GM18951 (cell line): Measurements from ENCODE around the gene ANO10.
"Not testable (repeated sequence)": the region's sequence is repeated elsewhere in the genome, so short reads cannot be mapped to it uniquely, and the experiment has no call there.

ENCODE experiments used
- POLR2A ChIP-seq: IDR thresholded peaks from 4 replicates; pipeline ENCODE4 v1.6.1; 2011; ENCODE audit warnings: mild to moderate bottlenecking; ENCODE audit not compliant: insufficient read length, insufficient read depth; ENCODE audit errors: extremely low read depth
- in situ Hi-C: fragments of 300-500 bp; cut with MboI; formaldehyde crosslinking; loops from one replicate; pipeline ENCODE4 v1.12.0; 2022; ENCODE audit warnings: low sequenced_read_pairs, mixed read lengths, inconsistent platforms; ENCODE audit not compliant: unreplicated experiment

Gene ANO10, protein sequence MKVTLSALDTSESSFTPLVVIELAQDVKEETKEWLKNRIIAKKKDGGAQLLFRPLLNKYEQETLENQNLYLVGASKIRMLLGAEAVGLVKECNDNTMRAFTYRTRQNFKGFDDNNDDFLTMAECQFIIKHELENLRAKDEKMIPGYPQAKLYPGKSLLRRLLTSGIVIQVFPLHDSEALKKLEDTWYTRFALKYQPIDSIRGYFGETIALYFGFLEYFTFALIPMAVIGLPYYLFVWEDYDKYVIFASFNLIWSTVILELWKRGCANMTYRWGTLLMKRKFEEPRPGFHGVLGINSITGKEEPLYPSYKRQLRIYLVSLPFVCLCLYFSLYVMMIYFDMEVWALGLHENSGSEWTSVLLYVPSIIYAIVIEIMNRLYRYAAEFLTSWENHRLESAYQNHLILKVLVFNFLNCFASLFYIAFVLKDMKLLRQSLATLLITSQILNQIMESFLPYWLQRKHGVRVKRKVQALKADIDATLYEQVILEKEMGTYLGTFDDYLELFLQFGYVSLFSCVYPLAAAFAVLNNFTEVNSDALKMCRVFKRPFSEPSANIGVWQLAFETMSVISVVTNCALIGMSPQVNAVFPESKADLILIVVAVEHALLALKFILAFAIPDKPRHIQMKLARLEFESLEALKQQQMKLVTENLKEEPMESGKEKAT

DNA sequence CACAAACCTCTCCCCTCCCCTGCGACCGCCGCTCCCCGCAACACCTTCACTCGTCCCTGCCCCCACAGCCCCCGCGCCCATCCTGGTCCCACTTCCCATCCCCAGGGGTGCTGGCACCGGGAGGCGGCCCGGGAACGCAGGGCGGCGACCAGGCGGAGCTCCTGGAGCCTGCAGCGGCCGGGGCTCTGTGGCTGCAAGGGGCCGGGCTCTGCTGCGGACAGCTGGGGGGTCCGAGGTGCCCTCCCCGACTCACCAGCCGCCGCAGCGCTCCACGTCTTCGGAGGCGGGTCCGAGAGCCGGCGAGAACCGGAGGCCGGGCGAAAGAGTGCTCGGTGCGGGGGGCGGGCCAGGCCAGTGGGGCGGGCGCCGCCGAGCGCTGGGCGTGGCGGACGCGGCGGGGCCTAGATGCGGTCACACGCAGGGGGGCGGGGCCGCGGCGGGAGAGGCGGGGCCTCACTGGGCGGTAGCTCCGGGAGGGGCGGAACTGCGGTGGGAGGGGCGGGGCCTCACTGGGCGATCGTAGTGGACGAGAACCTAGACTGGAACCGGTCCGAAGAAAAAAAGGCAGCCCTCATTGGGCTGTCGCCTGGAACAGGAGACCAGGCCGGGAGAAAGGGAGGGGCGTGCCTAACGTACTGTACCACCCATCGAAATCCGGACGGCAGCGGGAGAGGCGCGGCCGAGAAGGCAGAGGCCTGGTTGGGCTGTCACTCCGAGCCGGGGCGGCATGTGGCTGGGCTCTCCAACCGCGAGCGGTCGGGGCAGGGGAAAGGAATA is at the start of gene ANO10:
Gene ANO10, minus strand, starts transcription at position 356 of the 777 bp plus-strand sequence. CDS start 16,159 bp downstream, outside the sequence.
- in situ Hi-C loops: no loop called here
- peak; percentile 63 for TF ChIP-seq POLR2A

DNA sequence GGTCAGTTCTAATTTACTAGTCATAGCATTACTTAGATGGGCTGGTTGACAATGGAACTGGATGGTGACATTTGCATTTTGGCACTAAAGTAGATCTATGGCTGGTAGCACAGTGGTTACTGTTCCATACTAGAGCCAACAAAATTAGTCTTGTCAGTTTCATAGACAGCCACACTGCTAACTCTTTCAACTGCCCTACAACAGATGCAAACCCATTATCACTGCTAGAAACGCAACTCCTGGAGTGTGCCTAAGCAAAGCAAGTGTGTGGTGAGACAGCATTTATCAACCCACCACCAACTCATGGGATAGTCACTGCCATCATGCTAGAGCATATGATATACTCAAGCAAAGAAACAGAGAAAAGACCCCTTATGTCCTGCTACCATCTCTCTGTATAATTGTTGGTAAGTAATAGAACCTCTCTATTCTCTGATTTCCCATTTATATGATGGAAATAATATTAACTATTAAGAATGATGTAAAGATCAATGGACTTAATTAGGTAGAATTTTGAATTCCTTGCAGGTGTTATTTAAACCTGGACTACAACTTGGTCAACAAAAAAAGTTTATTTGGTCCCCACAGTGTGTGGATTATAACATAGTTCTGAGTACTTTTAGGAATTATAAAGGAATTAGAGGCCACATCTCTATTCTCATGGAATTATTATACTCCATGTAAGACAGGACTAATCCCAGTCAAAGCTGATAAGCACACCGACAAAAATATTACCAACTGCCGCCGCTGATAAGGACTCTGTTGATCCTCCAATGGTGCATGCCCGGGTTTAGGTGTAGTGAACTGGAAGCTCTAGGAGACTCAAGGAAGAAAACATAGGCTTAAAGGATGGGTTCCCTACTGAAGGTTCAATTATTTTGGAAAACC is 49.1 kb upstream of the ANO10 start:
- no peak for TF ChIP-seq POLR2A
- in situ Hi-C loops: no loop called here

DNA sequence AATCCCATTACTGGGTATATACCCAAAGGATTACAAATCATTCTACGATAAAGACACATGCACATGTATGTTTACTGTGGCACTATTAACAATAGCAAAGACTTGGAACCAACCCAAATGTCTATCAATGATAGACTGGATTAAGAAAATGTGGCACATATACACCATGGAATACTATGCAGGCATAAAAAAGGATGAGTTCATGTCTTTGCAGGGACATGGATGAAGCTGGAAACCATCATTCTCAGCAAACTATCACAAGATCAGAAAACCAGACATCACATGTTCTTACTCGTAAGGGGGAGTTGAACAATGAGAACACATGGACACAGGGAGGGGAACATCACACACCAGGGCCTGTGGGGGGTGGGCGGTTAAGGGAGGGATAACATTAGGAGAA is 43.2 kb upstream of the ANO10 start:
- in situ Hi-C loops: not testable (repeated sequence)

- in situ Hi-C loops: not testable (repeated sequence)
Measured at GRCh38 chr3:43661376-43661775, 39.6 kb upstream of the ANO10 start.

GRCh38 chr3:43659250-43659880 is 37.6 kb upstream of the ANO10 start:
- in situ Hi-C loops: no loop called here
- TF ChIP-seq POLR2A: no peak

DNA sequence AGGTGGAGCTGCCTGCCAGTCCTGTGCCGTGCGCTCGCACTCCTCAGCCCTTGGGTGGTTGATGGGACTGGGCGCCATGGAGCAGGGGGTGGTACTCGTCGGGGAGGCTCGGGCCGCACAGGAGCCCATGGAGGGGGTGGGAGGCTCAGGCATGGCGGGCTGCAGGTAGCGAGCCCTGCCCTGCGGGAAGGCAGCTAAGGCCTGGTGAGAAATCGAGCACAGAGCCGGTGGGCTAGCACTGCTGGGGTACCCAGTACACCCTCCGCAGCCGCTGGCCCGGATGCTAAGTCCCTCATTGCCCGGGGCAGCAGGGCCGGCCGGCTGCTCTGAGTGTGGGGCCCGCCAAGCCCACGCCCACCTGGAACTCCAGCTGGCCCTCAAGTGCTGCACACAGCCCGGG is 34.6 kb upstream of the ANO10 start:
- in situ Hi-C loops: not testable (repeated sequence)

DNA sequence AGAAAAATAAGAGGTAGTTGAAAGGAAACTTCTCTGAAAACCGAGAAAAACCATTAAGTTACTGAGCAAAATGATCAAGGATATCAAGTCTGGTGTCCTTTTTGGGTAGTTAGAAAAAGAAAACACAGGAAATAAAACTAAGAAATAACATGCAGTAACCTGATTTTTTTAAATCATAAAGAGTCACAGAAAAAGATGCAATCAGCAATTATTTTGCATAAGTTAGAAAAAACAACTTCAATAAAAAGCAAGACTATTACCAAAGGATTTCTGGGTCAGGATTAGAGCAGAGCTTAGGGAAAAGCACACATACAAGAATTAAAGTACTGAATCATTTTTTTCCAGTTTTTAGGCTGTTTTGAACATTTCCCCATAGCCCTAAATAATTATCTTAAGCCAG is 28.5 kb upstream of the ANO10 start:
- TF ChIP-seq POLR2A: no peak
- in situ Hi-C loops: no loop called here

- TF ChIP-seq POLR2A: no peak
- in situ Hi-C loops: no loop called here
Measured at GRCh38 chr3:43649365-43649968, 27.7 kb upstream of the ANO10 start.

DNA sequence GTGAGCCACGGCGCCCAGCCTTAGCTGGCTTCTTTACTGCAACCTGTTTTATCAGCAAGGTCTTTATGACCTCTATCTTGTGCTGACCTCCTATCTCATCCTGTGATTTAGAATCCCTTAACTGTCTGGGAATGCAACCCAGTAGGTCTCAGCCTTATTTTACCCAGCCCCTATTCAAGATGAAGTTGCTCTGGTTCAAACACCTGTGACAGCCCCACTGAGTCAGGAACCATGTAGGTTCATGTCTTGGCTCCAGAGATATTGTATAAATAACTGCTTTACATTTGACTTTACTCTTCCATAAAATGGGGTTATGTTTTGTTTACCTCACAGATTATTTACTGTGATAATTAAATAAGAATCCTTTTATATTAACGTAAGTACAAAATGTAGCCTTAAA is 27.1 kb upstream of the ANO10 start:
- in situ Hi-C loops: no loop called here

GRCh38 chr3:43647331-43648166 is 25.7 kb upstream of the ANO10 start:
- TF ChIP-seq POLR2A: no peak
- in situ Hi-C loops: no loop called here

More for the DNA sequence above, 27.1 kb upstream of the ANO10 start:
- TF ChIP-seq POLR2A: no peak

- no peak for TF ChIP-seq POLR2A
- in situ Hi-C loops: no loop called here
Measured at GRCh38 chr3:43644443-43644842, 22.6 kb upstream of the ANO10 start.
